ENCODE results near the gene SHISA2.

GRCh38 chr13:26054896-26055295 is 3.1 kb upstream of the SHISA2 start:
- no peak for TF ChIP-seq POLR2A (IDR thresholded peaks at IDR 0.05)
- TF ChIP-seq CTCF (IDR thresholded peaks at IDR 0.05): no peak
